Inflammatory macrophage (primary cell): ENCODE measurements around the gene FTCD.
"Not testable (repeated sequence)": the region's sequence is repeated elsewhere in the genome, so short reads cannot be mapped to it uniquely, and the experiment has no call there.

ENCODE experiments used
- DNase-seq, 2 donors: peaks; one replicate each; pipeline ENCODE4 v3.0.0-alpha.2; 2020 to 2022

FTCD gene

DNA sequence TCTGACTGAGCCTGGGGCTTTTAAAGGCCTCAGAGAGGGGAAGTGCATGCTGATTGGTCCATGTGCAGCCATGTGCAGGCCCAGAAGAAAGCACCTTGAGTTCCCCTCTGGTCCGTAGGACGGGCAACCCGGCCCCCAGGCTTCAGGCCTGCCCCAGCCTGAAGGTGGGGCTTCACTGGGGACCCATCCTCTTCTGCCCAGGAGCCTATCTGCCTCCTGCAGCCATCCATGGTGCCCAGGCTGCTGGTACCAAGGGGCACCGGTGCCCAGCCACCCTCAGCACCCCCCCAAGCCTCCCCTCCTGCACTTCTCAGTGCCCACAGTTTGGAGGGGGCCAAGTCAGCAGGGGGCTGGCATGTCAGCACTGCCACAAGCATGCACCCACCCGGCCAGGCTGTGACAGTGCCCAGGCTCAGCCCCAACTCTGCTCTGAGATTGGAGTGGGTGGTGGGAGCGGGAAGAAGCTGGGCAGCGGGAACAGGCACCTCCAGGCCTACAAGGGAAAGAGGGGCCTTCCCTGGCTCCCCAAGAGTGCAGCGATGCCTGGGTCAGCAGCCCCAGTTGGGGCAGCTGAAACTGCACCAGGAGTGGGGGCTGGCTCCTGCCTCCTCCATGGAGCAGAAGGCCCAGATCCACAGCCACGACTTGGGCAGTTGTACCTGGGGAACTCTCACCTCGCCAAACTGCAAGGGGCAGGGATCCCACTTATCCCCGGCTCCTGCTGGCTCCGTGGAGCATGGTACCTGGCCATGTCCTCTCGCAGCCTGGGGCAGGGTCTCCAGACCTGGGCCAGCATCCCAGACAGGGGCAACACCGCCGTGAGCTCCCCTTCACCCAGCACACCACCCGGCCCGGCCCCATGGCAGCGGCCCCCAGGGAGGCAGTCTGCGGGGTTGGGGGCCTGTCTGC is 45.8 kb downstream of the FTCD start:
- no peak for DNase-seq

DNA sequence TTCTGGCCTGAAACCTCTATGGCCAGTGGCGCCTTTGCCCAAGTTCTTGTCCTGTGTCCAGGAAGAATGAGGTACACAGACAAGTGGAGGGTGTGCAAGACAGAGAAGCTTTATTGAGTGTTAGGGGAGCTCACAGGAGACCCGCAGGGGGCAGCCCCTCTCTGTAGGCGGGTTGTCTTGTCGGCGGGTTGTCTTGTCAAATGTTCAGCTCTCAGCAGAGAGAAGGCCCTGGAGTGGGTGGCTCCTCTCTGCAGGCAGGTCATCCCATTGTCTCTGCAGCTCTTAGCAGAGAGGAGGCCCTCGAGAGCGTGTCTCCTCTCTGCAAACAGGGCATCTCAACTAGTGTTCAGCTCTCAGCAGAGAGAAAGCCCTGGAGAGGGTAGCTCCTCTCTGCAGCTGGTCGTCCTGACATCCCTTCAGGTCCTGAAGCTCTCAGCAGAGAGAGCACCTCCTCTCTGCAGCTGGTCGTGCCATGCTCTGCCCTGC is 46.5 kb downstream of the FTCD start:
- DNase-seq, result no peak

DNA sequence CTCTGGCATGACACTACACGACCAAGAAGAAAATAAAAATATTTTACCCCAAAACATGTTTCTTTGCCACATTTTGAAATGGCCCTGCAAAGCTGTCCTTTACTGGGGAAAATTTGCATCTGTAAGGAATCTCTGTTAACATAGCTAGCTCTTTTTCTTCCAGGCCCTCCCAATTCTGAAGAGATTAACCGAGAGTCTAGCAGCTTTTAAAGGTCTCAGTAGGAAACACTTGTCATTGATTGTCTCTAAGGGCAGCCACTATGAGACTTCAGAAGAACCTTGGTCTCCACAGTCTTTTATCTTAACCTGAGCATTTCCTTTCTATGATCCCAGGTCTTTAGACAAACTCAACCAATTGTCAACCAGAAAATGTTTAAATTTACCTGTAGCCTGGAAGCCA is 48.0 kb downstream of the FTCD start:
- not testable (repeated sequence) for DNase-seq

DNA sequence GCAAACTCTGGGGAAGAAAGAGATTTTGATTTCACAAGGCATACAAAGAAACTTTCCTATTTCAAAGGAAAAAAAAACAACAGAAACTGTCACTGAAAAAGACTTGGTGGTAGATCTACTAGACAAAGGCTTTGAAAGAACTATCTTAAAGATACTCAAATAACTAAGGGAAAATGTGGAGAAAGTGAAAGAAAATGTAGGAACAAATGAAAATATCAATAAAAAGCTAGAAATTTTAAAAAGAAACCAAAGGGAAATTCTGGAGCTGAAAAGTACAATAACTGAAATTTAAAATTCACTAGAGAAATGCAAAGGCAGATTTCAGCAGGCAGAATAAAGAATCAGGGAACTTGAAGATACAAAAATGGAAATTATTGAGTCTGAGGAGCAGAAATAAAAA is 51.3 kb downstream of the FTCD start:
- no peak for DNase-seq

DNA sequence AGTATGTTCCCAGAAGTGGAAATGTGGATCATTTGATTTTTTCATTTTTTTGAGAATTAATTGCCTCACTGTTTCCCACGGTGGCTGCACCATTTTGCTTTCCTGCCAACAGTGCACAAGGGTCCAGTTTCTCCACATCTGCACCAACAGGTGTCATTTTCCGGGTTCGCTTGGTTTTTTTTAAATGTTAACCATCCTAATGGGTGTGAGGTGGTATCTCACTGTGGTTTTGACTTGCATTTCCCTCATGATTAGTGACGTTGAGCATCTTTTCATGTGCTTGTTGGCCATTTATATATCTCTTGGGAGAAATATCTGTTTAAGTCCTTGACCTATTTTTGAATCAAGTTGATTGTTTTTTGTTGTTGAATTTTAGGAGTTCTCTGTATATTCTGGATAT is 54.5 kb downstream of the FTCD start:
- no peak for DNase-seq

DNA sequence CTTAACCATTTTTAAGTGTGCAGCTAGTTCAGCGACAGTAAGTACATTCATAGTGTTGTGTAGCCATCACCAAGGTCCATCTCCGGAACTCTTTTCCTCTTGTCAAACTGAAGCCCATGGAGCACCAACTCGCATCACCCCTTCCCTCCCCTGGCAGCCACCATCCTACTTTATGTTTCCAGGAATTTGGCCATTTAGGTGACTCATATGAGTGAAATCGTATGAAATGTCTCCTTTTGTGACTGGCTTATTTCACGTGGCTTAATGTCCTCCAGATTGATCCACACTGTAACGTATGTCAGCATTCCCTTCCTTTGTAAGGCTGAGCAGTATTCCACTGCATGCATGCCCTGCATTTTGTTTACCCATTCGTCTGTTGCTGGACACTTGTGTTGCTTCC is 55.0 kb downstream of the FTCD start:
- no peak for DNase-seq

DNA sequence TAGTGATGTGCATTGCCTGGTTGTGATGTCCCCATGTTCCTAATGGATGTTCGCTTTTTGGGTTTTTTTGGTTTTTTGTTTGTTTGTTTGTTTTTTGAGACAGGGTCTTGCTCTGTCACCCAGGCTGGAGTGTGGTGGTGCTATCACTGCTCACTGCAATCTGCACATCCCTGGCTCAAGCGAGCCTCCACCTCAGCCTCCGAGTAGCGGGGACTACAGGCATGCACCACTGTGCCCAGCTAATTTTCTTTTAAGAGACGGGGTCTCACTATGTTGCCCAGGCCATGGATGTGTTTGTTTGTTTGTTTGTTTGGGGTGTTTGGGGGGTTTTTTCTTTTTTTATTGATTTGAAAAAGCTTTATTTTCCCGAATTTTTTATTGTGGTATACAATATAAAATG is 55.4 kb downstream of the FTCD start:
- DNase-seq, result no peak

DNA sequence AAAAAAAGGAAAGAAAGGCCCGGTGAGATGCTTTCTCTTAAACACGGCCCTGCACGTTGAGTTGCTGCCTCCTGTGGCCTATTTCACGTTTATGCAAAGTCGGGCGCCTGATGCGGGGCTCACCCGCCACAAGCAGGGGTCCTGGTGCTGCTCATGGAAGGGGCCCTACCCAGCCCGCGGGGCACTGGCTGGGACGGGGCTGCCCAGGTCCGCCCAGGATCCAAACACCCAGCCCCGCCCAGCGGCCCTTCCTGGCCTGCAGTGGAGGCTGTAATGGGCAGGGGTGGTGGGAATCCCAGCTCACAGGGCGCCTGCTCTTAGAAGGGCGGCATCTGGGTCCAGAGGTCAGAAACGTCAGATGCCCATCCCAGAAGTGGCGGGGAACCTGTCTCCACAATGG is 55.9 kb downstream of the FTCD start:
- DNase-seq, result no peak

DNA sequence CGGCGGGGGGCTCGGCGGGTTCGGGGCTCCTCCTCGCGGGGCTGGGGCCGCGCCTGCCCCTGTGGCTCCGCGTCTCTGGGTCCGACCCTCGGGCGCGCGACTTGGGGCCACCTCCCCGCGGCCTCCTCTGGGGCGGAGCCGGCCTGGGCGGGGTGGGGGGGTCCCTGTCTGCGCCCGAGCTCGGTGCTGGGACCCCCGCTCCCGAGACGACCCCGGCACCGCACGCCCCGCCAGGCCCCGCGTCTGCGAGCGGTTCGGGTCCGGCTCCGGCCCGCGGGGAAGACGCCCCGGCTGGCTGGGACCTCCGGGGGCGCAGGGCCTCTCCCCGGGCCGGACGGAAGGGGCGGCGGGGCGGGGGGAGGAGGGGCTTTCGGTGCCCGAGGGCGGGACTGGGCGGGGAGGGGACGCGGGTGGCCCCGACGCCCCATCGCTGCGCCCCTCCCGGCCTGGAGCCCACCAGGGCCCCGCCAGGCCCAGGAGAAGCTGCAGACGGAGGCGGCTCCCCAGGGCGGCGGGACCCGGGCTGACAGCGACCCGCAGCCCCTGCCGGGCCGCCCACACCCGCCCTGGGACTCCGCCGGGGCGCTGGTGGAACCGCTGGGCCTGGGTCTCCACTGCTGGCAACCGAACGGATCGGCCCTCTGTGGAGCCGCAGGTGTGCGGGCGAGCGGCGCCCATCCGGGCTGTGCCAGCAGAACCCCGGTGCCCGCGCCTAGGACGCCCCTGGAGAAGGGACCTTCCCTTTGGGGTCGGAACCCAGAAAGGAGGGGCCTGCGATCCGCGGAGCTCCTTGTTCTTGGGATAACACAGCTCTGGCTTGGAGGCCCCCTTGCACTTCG is 56.9 kb downstream of the FTCD start:
- no peak for DNase-seq

DNA sequence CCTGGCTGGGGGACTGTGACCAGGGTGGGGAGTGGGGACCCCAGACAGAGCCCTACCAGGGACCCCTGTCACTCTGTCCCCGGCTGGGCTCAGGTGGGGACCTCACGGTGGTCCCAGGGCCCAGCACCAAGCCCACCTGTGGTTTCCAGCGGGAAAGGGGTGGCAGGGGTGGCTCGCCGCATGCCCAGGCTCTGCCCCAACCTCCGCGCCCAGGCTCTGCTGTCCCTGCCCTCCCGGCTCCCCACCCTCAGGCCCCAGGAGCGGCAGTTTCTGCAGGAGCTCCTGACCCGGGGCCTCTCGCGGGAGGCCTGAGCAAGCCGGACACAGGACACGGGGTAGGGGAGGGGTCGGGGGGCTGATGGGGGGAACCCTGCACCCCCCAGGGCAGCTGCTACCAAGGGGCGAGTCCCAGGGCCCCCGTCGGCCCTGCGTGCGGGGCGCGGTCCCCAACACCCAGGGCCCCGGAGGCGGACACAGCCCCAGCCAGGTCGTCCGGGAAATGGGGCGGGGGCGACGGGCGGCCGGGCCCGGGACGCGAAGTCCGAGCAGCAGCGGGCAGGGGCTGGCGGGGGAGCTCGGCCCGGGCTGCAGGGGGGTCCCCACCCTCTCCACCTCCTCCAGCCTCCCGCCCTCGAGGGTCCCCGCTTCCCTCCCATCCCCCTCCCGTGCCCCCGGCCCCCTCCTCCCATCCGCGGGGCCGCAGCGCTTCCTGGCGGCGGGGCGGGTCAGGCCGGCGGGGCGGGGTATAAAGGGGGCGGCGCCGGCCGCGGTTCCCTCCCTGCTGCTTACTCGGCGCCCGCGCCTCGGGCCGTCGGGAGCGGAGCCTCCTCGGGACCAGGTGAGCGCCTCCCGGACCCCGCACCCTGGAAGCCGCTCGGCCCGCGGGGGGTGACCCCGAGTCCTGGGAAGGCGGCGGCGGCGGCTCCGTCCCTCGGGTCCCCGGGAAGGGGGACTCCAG is 57.8 kb downstream of the FTCD start, which contains the start of gene COL6A2:
Gene COL6A2 (plus strand): TSS at position 777 of the 958 bp plus-strand sequence.
- no peak for DNase-seq

DNA sequence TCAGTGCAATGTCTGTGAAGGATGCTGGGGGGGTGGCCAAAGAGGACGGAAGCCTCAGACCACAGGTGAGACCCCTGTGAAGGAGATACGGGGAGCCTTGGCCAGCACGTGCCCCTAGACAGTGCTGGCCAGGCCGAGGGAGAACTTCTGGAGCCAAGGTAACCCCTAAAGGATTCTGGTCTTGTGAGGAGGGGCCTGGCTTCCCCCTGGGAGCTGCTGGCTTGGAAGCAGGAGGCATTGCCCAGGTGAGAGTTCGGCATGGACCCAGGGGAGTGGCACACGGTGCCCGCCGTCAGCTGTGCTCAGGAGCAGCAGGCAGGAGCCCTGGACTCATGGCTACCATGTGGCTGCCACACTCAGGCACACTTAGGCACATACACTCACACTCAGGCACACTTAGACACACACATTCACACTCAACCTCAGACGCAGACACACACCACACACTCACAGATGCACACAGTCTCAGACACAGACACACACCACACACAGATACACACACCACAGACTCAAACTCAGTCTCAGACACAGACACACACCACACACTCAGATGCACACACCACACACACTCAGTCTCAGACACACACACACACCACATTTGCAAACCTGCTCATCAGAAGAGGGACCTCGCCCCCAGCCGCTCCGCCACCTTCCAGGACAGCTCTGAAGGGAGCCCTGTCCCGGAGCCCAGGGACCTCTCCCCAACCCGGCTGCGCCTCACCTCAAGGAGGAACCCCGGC is 58.6 kb downstream of the FTCD start:
- DNase-seq, result no peak

DNA sequence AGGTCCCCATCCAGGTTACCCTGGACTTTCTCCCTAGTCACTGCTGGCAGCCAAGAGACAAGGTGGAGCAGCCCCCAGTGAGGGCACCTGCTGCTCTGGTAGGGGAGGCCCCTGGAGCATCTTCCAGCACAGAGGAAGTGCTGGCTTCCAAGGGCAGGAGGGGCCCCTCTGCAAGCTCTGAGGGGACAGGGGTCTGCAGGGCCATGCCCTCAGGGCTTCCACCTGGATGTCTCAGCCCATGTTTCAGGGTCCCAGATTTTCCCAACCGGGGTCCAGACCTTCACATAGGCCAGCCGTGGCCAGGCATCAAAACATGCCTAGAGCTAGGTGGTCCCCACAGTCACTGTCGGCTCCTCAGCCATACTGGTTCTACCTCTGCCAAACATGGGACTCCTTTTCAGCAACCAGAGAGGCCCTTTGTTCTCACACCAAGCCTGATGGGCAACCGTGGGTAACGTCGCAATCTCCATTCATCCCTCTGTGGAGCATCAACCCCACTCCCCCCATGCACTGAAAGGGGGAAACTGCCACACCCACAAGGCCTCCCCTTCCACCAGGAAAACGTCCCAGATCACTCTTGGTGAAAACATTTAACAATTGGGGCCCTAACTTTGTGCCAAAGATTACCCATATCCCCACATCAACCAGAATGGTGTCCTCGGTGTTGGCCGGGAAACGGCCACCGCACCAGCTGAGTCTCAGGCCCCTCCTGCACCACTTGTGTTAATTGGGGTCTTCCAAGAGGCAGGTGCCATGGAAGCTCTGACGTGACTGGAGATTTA is 59.4 kb downstream of the FTCD start:
- no peak for DNase-seq

DNA sequence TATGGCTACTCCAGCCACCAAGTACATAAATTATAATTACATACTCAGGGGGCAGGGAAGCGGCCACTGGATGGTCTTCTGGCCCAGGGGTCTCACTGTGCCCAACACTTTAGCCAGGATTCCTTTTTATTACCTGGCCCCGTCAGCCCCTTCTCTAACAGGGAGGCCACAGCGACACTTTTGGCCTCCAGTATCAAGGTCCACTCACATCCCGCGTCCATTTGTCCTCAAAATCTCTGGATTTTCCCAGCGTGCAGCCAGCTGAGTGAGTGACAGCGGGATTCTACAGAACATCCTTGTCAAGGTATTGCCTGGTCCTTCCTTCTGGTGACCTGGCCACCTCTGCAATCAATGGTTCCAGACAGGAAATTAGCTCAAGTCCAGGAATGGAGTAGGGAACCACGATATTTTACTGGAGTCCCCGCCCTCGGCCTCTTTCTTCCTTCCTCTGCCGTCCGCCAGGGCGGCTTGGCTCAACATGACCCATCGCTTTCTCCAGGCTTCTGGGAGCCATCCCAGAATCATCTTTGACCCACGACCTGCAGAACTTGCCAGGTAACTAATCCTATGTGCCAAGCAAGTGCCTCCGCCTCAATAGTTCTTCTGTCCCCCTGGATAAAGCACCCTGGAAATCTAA is 60.2 kb downstream of the FTCD start:
- DNase-seq, result no peak

DNA sequence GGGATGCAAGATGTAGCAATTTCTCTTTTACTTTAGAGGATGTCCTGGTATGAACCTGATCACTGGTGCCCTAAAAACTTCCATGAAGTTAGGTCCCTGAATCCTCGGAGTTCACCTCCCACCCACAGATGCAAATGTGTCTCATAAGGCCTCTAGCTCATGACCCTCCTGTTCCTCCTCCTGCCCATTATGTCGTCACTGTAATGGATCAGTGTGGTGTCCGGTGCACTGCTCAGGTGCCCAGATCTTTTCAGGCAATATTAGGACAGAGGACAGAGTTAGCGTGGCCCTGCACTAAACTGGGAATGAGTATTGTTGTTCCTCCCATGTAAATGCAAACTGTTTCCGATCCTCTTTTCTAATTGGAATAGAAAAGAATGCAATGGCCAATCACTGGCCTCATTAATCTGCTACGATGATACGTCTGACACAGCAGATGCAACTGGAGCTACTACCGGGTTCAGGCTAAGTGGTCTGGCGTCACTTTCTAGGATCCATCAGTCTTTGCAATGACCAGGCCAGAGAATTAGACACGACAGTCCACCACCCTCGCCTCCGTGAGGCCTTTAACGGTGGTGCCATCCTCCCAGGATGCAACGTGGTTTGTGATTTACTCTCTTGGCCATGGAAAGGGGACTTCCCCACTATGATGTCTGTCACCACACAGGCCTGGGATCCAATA is 60.8 kb downstream of the FTCD start:
- DNase-seq, result no peak

DNA sequence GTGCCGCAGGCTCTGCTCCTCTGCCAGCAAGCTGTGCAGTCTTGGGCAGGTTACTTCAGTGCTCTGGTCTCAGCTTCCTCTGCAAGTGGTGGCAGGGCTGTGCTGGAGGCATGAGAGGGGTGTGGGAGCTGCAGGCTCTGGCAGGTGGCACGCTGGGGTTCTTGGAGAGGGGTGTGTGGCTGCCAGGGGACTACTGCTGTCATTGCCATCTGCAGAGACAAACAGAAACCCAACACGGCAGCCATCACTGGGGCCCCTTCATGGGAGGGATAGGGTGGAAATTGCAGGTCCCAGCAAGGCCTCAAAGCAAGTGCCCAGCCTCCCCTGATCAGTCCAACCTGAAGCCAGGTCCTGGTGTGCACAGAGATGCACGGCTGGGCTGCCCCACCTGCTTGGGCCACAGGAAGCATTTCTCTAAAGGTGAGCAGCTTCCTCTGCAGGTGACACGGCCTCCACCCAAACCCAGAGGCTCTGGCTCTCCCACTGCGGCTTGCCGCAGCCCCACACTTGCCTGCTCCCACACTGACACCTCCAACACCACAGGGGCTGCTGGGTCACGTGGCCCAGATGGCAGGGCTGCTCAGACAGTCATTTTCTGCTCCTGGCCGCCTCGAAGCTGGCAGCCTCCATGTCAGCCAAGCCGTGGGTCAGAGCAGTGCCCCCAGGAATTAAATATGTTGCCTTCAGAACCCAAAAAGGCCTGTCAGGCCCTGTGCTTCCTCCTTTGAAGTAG is 61.5 kb downstream of the FTCD start:
- DNase-seq, result no peak

DNA sequence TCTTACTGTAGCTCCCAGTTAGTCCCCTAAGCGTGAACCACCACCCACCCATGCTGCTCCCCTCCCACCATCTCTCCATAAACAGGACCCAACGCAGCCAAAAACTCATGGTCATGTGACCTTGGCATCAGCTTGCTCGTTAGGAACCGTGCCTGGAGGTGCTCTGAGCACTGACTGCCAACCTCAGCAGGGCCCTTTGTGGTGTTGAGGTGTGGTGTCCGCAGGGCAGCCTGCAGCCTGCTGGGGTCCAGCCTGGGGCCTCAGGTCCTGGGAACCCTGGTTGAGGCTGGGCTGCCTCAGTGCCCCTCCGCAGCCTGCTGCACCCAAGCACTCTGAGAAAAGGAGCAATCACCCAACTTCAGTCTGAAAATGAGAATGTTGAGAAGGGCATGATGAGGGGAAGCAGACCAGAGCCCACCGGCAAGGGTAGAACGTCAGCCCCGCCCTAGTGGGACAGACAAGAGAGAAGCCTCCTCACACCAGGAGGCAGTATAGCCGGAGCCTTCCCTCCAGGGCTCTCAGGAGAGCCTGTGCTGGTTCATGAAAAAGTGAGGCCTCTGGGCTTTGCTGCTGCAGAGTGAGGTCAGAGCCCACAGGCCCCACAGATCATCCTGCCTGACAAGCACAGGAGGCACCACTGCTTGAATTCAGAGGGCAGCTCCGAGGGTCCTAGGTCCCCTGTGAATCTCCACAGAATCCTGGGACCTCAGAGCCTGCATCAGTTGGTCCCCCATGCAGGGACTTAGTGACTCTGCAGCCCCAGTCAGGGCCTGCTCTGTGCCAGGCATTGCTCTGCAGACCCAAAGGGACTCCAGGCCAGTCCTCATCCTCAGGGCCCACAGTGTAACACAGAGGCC is 62.3 kb downstream of the FTCD start:
- no peak for DNase-seq

DNA sequence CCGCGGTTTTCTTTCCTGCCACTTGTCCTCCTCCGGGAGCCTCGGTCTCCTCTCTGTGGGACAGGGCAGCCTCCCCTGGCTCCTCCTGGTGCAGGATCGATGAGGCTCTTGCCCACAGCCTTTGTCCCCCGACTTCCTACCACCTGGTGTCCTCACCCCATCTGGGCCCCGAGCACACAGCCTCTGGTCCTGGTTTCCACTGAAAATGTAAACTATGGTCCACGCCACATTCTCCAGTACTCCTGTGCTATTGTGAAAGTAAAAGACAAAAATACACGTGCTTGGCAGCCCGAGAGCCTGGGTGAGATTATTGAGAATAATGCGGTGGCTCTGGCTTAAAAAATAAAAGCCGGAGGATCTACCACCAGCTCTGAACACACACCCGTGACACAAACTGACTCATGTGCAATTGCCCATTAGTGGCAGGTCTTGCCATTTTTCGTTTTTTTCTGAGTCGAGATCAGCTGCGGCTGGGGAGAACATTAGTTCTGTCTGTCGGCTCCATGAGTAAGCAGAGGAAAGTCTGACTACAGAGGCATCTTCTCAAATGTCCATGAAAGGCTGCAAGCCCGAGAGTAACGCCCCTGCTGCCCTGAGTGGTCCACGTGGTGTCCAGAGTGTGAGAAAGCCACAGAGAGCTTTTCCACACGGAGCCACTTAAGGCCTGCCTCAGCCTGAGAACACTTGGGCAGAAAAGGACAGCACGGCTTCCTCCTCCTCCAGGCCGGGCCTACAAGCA is 63.2 kb downstream of the FTCD start:
- DNase-seq, result no peak
